DOHH2 (cell line): ENCODE measurements around the gene AP3B1.

Source experiments
- H3F3A ChIP-seq: fragments of 200-600 bp; sonication (generic), shearing (Covaris generic); 2 replicates; pipeline ENCODE4 v1.6.0; 2016; ENCODE audit warnings: antibody characterized with exemption, mild to moderate bottlenecking; ENCODE audit not compliant: control insufficient read depth, insufficient read depth
- H3K27ac ChIP-seq: fragments of 200-600 bp; sonication (generic); 2 replicates; pipeline ENCODE4 v1.5.1; 2014; ENCODE audit warnings: low read depth, mild to moderate bottlenecking, low read length, moderate library complexity
- H3K27me3 ChIP-seq: fragments of 200-600 bp; sonication (generic); 2 replicates; pipeline ENCODE4 v1.6.1; 2014; ENCODE audit warnings: mild to moderate bottlenecking, low read length, mixed read lengths; ENCODE audit not compliant: control insufficient read depth
- H3K36me3 ChIP-seq: fragments of 200-600 bp; sonication (generic); 2 replicates; pipeline ENCODE4 v1.6.1; 2014; ENCODE audit warnings: mild to moderate bottlenecking, low read length, moderate library complexity, mixed read lengths; ENCODE audit not compliant: control insufficient read depth
- H3K4me1 ChIP-seq: fragments of 200-600 bp; sonication (generic); 2 replicates; pipeline ENCODE4 v1.6.1; 2014; ENCODE audit warnings: mild to moderate bottlenecking, low read length, mixed read lengths; ENCODE audit not compliant: control insufficient read depth
- H3K4me2 ChIP-seq: fragments of 200-600 bp; sonication (generic); 2 replicates; pipeline ENCODE4 v1.6.0; 2014; ENCODE audit warnings: mild to moderate bottlenecking, low read length, moderate library complexity
- H3K4me3 ChIP-seq: fragments of 200-600 bp; sonication (generic); 2 replicates; pipeline ENCODE4 v1.5.1; 2014; ENCODE audit warnings: mild to moderate bottlenecking, low read length, mixed read lengths
- H3K79me2 ChIP-seq: fragments of 200-600 bp; sonication (generic); 2 replicates; pipeline ENCODE4 v1.6.1; 2014; ENCODE audit warnings: mild to moderate bottlenecking, low read length, mixed read lengths; ENCODE audit not compliant: control insufficient read depth
- H3K9me2 ChIP-seq: fragments of 200-600 bp; sonication (generic); replicated peaks from 2 replicates; pipeline ENCODE4 v1.6.1; 2014; ENCODE audit warnings: mild to moderate bottlenecking, low read length, mixed read lengths; ENCODE audit not compliant: control insufficient read depth
- H3K9me3 ChIP-seq: fragments of 200-600 bp; sonication (generic); 2 replicates; pipeline ENCODE4 v1.6.1; 2014; ENCODE audit warnings: antibody characterized with exemption, low read length, mixed read lengths; ENCODE audit not compliant: control insufficient read depth, insufficient read depth
- H4K20me1 ChIP-seq: fragments of 200-600 bp; sonication (generic); 2 replicates; pipeline ENCODE4 v1.6.0; 2014; ENCODE audit warnings: low read depth, mild to moderate bottlenecking, antibody characterized with exemption, low read length, moderate library complexity; ENCODE audit not compliant: control insufficient read depth, insufficient read depth
- CTCF ChIP-seq: fragments of 200-600 bp; sonication (generic); IDR thresholded peaks from one replicate; pipeline ENCODE4 v1.5.1; 2014; ENCODE audit warnings: antibody characterized with exemption, mild to moderate bottlenecking, low read depth, low read length; ENCODE audit not compliant: poor library complexity, severe bottlenecking
- EZH2phosphoT487 ChIP-seq: fragments of 200-600 bp; sonication (generic); IDR thresholded peaks from 2 replicates; pipeline ENCODE4 v1.6.1; 2017; ENCODE audit warnings: borderline replicate concordance, mild to moderate bottlenecking, antibody characterized with exemption, low read length, moderate library complexity, mixed read lengths

AP3B1 gene

GRCh38 chr5:77958642-77959330, 335.7 kb downstream of the AP3B1 start:
- Histone ChIP-seq H3K4me3 (no peak overlapping the region), H3K9me3 (no peaks in the 10 kb centered on the region), H3K4me1 (no peaks in the 10 kb centered on the region), H3K79me2 (no peaks in the 10 kb centered on the region), H4K20me1 (no peaks in the 10 kb centered on the region), H3K36me3 (no peaks in the 10 kb centered on the region), H3K4me2 (no peak overlapping the region), H3F3A (no peaks in the 10 kb centered on the region), H3K9me2 (no peaks in the 10 kb centered on the region), H3K27ac (no peak overlapping the region), H3K27me3 (no peaks in the 10 kb centered on the region)
- TF ChIP-seq CTCF: no peak
- TF ChIP-seq EZH2phosphoT487: no peak

GRCh38 chr5:77957931-77958521, 336.5 kb downstream of the AP3B1 start:
- no peaks in the 10 kb centered on the region for H4K20me1 ChIP-seq
- no peak overlapping the region for H3K4me2 ChIP-seq
- no peaks in the 10 kb centered on the region for H3K9me3 ChIP-seq
- H3K4me1 ChIP-seq: no peaks in the 10 kb centered on the region
- no peaks in the 10 kb centered on the region for H3K79me2 ChIP-seq
- H3F3A ChIP-seq: no peaks in the 10 kb centered on the region
- no peaks in the 10 kb centered on the region for H3K36me3 ChIP-seq
- H3K9me2 ChIP-seq: no peaks in the 10 kb centered on the region
- no peak for TF ChIP-seq CTCF
- TF ChIP-seq EZH2phosphoT487: no peak
- H3K27ac ChIP-seq: no peak overlapping the region
- no peaks in the 10 kb centered on the region for H3K27me3 ChIP-seq
- H3K4me3 ChIP-seq: no peak overlapping the region

- Histone ChIP-seq H3K4me1 (no peaks in the 10 kb centered on the region), H4K20me1 (no peaks in the 10 kb centered on the region), H3K4me3 (no peak overlapping the region), H3K36me3 (no peaks in the 10 kb centered on the region), H3K79me2 (no peaks in the 10 kb centered on the region), H3K9me2 (no peaks in the 10 kb centered on the region), H3F3A (no peaks in the 10 kb centered on the region), H3K4me2 (no peak overlapping the region), H3K27ac (no peak overlapping the region), H3K9me3 (no peaks in the 10 kb centered on the region), H3K27me3 (no peaks in the 10 kb centered on the region)
- TF ChIP-seq CTCF (no peak), EZH2phosphoT487 (no peak)
Observed at GRCh38 chr5:77957516-77957915, 337.0 kb downstream of the AP3B1 start.
